HepG2 (cell line): ENCODE results near the gene ALX4. TPM values are rescaled to one million over a fixed set of nuclear protein-coding genes. Genes with fewer than 3 reads are reported as not detected.
A peak's percentile ranks its signal among the peaks of the same experiment; 100 is the strongest.

ENCODE experiments used
- CEBPG ChIP-seq: IDR thresholded peaks from 2 replicates; pipeline ENCODE4 v1.6.1; 2016
- HDAC1 ChIP-seq: sonication (generic); formaldehyde crosslinking; IDR thresholded peaks from 2 replicates; pipeline ENCODE4 v1.5.1; 2020; ENCODE audit warnings: mild to moderate bottlenecking, missing genetic modification reagents
- HNF4A ChIP-seq: sonication (generic); formaldehyde crosslinking; IDR thresholded peaks from 2 replicates; pipeline ENCODE4 v1.4.0; 2020; ENCODE audit warnings: missing genetic modification reagents
- KAT8 ChIP-seq: IDR thresholded peaks from 2 replicates; pipeline ENCODE4 v1.6.1; 2016; ENCODE audit warnings: missing genetic modification reagents, missing compliant biosample characterization
- POLR2A ChIP-seq, 2 experiments: IDR thresholded peaks; 2 replicates each; pipeline ENCODE4 v1.6.1; 2011; ENCODE audit warnings: low read depth in 2 of 2, low read length in 2 of 2, mild to moderate bottlenecking in 1 of 2, moderate library complexity in 1 of 2; ENCODE audit not compliant: insufficient read depth in 1 of 2
- RXRA ChIP-seq: sonication (generic); formaldehyde crosslinking; IDR thresholded peaks from 2 replicates; pipeline ENCODE4 v1.5.1; 2020; ENCODE audit warnings: missing genetic modification reagents
- SP4 ChIP-seq: sonication (generic); formaldehyde crosslinking; IDR thresholded peaks from 2 replicates; pipeline ENCODE4 v1.8.1; 2023; ENCODE audit warnings: mild to moderate bottlenecking, missing genetic modification reagents
- TOE1 ChIP-seq: sonication (generic); formaldehyde crosslinking; IDR thresholded peaks from 2 replicates; pipeline ENCODE4 v1.4.0; 2020; ENCODE audit warnings: mild to moderate bottlenecking, missing genetic modification reagents
- ZNF256 ChIP-seq: sonication (generic); formaldehyde crosslinking; conservative IDR thresholded peaks from 2 replicates; pipeline ENCODE4 v1.4.0; 2020; ENCODE audit warnings: missing genetic modification reagents
- ZNF558 ChIP-seq: sonication (generic); formaldehyde crosslinking; IDR thresholded peaks from 2 replicates; pipeline ENCODE4 v1.9.0; 2022; ENCODE audit warnings: mild to moderate bottlenecking, missing genetic modification reagents, borderline replicate concordance
- ZNF670 ChIP-seq: sonication (generic); formaldehyde crosslinking; IDR thresholded peaks from 2 replicates; pipeline ENCODE4 v1.8.0; 2022; ENCODE audit warnings: mild to moderate bottlenecking, missing genetic modification reagents, borderline replicate concordance
- polyA plus RNA-seq, 8 experiments: library from polyadenylated mRNA; depleted of rRNA in 3 of 8; stranded (reverse) in 7 of 8; unstranded in 1 of 8; fragments of >200 nt; fragmentation: Illumina TruSeq in 4 of 8; extraction: Trizol in 4 of 8; gene quantifications; 2 replicates each; pipeline versions ENCODE4 v1.2.1 to v1.2.3, GENCODE V29; 2011 to 2016; ENCODE audit warnings: low read depth in 4 of 8, missing spikeins in 1 of 8, mixed read lengths in 1 of 8; ENCODE audit not compliant: insufficient read depth in 1 of 8
- total RNA-seq, 5 experiments: library from RNA; depleted of rRNA; stranded (reverse); fragments of >200 nt; fragmentation: Illumina TruSeq; extraction: Trizol; gene quantifications; 2 replicates each; pipeline ENCODE4 v1.2.3, GENCODE V29; 2016; ENCODE audit warnings: low read depth in 1 of 5
- TF ChIP-seq, protein P1 (sequence below): IDR thresholded peaks from 2 replicates; pipeline ENCODE4 v1.6.1; 2012; ENCODE audit warnings: inconsistent platforms
- TF ChIP-seq, protein P2 (sequence below): sonication (generic); formaldehyde crosslinking; IDR thresholded peaks from 2 replicates; pipeline ENCODE4 v1.5.1; 2020; ENCODE audit warnings: missing genetic modification reagents, mild to moderate bottlenecking, borderline replicate concordance
- TF ChIP-seq, protein P3 (sequence below): sonication (generic); formaldehyde crosslinking; conservative IDR thresholded peaks from 2 replicates; pipeline ENCODE4 v1.8.1; 2023; ENCODE audit warnings: missing genetic modification reagents
- TF ChIP-seq, protein P4 (sequence below): sonication (generic); formaldehyde crosslinking; IDR thresholded peaks from 2 replicates; pipeline ENCODE4 v1.8.1; 2023; ENCODE audit warnings: mild to moderate bottlenecking, moderate library complexity, missing genetic modification reagents
- TF ChIP-seq, protein P5 (sequence below): sonication (generic); formaldehyde crosslinking; IDR thresholded peaks from 2 replicates; pipeline ENCODE4 v1.5.0; 2020; ENCODE audit warnings: mild to moderate bottlenecking, missing genetic modification reagents, moderate library complexity
- TF ChIP-seq, protein P6 (sequence below): sonication (generic); formaldehyde crosslinking; IDR thresholded peaks from 2 replicates; pipeline ENCODE4 v1.4.0; 2020; ENCODE audit warnings: low read depth, missing genetic modification reagents
- TF ChIP-seq, protein P7 (sequence below): sonication (generic); formaldehyde crosslinking; IDR thresholded peaks from 2 replicates; pipeline ENCODE4 v1.8.0; 2022; ENCODE audit warnings: missing genetic modification reagents, mild to moderate bottlenecking, borderline replicate concordance

The ALX4 gene
- total and polyA plus RNA-seq, 2 of the 13 experiments (the other 11 are each of a cell fraction or from before 2014, with no cell fraction given) = not detected

DNA sequence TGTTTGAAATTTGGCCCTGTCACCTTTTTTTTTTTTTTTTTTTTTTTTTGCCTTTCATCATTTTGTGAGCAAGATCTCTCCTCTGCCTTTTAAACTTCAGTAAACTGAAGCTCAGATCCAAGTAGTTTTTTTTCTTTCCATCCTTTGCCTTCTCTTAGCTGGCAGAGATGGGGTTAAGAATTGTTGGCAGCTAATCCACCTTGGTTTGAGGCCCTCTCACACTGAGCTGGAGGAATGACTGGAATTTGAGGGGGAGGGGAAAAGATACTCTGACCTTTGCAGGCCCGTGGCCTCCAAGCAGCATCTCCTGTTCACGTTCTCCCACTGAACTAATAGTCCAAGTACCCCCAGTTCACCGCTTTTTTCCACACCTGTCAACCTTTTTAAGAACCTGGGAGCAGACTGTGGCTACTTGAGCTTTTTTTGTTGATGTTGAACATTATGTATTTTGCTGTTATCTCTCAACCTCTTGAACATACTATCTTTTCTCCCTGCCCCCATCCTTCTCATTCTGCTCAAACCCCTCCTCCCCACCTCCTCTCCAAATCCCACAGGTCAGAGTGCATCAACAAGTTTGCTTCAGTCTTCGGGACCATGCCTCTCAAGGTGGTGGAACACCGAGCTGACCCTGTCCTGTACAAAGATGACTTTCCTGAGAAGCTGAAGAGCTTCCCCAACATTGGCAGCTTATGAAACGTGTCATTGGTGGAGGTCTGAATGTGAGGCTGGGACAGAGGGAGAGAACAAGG lies 66.2 kb downstream of the ALX4 start (continued):
- TF ChIP-seq, protein P1, sequence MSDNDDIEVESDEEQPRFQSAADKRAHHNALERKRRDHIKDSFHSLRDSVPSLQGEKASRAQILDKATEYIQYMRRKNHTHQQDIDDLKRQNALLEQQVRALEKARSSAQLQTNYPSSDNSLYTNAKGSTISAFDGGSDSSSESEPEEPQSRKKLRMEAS = peak; percentile 31; the same call in 1 of the 2 replicates
- no peak for TF ChIP-seq ZNF558
- TF ChIP-seq SP4 (CRISPR knock-in tag) = no peak
- TF ChIP-seq, protein P2, sequence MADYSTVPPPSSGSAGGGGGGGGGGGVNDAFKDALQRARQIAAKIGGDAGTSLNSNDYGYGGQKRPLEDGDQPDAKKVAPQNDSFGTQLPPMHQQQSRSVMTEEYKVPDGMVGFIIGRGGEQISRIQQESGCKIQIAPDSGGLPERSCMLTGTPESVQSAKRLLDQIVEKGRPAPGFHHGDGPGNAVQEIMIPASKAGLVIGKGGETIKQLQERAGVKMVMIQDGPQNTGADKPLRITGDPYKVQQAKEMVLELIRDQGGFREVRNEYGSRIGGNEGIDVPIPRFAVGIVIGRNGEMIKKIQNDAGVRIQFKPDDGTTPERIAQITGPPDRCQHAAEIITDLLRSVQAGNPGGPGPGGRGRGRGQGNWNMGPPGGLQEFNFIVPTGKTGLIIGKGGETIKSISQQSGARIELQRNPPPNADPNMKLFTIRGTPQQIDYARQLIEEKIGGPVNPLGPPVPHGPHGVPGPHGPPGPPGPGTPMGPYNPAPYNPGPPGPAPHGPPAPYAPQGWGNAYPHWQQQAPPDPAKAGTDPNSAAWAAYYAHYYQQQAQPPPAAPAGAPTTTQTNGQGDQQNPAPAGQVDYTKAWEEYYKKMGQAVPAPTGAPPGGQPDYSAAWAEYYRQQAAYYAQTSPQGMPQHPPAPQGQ = no peak
- TF ChIP-seq, protein P3, sequence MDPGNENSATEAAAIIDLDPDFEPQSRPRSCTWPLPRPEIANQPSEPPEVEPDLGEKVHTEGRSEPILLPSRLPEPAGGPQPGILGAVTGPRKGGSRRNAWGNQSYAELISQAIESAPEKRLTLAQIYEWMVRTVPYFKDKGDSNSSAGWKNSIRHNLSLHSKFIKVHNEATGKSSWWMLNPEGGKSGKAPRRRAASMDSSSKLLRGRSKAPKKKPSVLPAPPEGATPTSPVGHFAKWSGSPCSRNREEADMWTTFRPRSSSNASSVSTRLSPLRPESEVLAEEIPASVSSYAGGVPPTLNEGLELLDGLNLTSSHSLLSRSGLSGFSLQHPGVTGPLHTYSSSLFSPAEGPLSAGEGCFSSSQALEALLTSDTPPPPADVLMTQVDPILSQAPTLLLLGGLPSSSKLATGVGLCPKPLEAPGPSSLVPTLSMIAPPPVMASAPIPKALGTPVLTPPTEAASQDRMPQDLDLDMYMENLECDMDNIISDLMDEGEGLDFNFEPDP (CRISPR knock-in tag) = no peak
- no peak for TF ChIP-seq TOE1 (CRISPR knock-in tag)
- TF ChIP-seq, protein P4, sequence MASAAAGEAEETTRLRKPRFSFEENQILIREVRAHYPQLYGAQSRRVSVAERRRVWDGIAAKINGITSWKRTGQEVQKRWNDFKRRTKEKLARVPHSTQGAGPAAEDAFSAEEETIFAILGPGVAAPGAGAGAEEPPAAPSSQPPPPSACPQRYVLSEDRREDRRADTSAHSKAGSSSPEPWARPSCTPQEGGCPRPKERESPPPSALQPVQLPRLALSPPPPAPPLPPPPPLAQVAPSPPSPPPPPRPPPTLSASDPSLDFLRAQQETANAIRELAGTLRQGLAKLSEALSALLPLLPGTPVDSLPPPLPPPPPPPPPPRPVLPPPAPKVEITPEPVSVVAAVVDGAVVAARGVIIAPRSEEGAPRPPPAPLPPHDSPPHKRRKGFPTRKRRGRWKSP (CRISPR knock-in tag) = no peak
- no peak; the same call in 1 of the 2 replicates for TF ChIP-seq KAT8 (CRISPR knock-in tag)
- no peak for TF ChIP-seq ZNF670 (CRISPR knock-in tag)
- TF ChIP-seq POLR2A (IDR thresholded peaks at IDR 0.05; ENCODE audit: insufficient read depth in 1 of 2, low read depth in 2 of 2, low read length in 2 of 2) = no peak
- TF ChIP-seq, protein P5, sequence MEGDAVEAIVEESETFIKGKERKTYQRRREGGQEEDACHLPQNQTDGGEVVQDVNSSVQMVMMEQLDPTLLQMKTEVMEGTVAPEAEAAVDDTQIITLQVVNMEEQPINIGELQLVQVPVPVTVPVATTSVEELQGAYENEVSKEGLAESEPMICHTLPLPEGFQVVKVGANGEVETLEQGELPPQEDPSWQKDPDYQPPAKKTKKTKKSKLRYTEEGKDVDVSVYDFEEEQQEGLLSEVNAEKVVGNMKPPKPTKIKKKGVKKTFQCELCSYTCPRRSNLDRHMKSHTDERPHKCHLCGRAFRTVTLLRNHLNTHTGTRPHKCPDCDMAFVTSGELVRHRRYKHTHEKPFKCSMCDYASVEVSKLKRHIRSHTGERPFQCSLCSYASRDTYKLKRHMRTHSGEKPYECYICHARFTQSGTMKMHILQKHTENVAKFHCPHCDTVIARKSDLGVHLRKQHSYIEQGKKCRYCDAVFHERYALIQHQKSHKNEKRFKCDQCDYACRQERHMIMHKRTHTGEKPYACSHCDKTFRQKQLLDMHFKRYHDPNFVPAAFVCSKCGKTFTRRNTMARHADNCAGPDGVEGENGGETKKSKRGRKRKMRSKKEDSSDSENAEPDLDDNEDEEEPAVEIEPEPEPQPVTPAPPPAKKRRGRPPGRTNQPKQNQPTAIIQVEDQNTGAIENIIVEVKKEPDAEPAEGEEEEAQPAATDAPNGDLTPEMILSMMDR = no peak
- TF ChIP-seq, protein P6, sequence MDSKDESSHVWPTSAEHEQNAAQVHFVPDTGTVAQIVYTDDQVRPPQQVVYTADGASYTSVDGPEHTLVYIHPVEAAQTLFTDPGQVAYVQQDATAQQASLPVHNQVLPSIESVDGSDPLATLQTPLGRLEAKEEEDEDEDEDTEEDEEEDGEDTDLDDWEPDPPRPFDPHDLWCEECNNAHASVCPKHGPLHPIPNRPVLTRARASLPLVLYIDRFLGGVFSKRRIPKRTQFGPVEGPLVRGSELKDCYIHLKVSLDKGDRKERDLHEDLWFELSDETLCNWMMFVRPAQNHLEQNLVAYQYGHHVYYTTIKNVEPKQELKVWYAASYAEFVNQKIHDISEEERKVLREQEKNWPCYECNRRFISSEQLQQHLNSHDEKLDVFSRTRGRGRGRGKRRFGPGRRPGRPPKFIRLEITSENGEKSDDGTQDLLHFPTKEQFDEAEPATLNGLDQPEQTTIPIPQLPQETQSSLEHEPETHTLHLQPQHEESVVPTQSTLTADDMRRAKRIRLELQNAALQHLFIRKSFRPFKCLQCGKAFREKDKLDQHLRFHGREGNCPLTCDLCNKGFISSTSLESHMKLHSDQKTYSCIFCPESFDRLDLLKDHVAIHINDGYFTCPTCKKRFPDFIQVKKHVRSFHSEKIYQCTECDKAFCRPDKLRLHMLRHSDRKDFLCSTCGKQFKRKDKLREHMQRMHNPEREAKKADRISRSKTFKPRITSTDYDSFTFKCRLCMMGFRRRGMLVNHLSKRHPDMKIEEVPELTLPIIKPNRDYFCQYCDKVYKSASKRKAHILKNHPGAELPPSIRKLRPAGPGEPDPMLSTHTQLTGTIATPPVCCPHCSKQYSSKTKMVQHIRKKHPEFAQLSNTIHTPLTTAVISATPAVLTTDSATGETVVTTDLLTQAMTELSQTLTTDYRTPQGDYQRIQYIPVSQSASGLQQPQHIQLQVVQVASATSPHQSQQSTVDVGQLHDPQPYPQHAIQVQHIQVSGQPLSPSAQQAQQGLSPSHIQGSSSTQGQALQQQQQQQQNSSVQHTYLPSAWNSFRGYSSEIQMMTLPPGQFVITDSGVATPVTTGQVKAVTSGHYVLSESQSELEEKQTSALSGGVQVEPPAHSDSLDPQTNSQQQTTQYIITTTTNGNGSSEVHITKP = 0 out of 2 replicates have a peak, but pooled peaks have one; percentile 26
- TF ChIP-seq HNF4A (CRISPR knock-in tag) = peak; percentile 85
- TF ChIP-seq CEBPG (CRISPR knock-in tag) = peak; percentile 21; the same call in 1 of the 2 replicates
- TF ChIP-seq, protein P7, sequence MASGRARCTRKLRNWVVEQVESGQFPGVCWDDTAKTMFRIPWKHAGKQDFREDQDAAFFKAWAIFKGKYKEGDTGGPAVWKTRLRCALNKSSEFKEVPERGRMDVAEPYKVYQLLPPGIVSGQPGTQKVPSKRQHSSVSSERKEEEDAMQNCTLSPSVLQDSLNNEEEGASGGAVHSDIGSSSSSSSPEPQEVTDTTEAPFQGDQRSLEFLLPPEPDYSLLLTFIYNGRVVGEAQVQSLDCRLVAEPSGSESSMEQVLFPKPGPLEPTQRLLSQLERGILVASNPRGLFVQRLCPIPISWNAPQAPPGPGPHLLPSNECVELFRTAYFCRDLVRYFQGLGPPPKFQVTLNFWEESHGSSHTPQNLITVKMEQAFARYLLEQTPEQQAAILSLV (CRISPR knock-in tag) = no peak
- TF ChIP-seq HDAC1 (CRISPR knock-in tag) = peak; percentile 59; the same call in 1 of the 2 replicates
- no peak for TF ChIP-seq ZNF256
- TF ChIP-seq RXRA (CRISPR knock-in tag) = peak; percentile 53; the same call in 1 of the 2 replicates
